SKM-1 (cell line): ENCODE data around the gene SEMA3D.

Experiments
- DNase-seq: peaks from one replicate; lab custom pipeline; 2025; ENCODE audit not compliant: unreplicated experiment; lab: John Stamatoyannopoulos, UW

Gene SEMA3D

DNA sequence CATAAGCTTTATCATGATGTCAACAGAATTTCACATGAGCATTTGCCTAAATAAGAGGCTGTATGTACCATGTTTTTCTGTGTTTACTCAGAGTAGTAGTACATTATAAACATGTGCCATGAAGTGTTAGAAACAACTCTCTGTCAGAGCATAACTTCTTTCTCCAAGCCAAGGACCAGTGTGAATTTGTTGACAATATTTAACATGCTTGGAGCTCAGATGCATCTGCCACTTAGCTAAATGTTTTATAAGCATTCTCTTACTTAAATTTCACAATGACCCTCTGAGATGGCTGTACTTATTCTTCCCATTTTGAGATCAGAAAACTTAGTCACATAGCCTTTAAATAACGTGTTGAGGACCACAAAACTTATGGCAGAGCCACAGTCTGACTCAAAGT, 105.0 kb downstream of the SEMA3D start:
- no peak for DNase-seq

DNA sequence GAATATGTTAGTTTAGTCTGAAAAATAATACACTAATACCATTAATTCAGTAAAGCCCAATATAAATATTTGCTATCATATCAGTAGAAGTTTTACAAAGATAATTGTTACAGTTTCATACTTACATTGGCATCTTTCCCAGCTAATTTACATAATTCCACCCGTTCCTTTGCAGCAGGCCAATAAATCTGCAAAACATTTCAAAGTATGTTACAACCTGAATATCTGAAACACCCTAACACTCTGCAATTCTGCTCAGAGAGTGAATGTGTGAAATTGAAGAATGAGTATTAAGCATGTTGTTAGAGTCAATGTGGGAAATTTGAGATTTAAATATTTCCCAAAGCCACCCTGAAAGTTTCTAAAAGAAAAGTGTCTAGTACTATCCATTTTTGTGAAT, 105.5 kb downstream of the SEMA3D start:
- no peak for DNase-seq

DNA sequence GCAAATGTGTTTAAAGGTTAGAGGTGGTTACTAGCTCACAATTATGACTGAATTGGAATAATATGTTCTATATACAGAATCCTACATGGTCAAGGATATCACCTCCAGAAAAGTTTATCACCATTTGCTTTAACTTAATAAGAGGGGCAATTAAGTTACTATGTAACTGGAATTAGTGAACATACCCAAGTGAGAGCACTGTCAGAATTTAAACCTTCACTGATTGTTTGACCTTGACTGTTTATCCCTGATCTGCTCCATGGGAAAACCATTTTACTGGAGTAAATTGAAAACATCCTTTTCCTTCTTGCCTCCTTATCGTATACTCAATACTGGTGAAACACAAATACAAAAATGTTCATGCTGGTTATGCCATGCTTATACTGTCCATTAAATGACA, 107.4 kb downstream of the SEMA3D start:
- DNase-seq, result no peak

DNA sequence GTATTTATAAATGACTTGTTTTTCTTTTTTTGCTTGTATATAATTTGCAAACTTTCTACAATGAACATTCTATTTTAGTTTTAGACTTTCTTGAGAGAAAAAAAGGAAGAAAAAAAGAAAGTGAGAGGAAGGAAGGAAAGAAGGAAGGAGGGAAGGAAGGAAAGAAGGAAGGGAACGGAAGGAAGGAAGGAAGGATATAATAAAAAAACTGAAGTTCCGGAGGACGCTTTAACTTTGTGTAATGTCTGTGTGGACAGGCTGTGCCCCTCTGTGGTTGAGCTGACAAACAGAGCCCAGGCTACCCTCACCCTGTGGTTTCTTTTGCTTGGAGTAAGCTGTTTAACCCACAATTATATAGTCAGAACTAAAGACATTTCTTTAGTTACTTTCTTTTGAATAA, 108.7 kb downstream of the SEMA3D start:
- DNase-seq, result no peak

DNA sequence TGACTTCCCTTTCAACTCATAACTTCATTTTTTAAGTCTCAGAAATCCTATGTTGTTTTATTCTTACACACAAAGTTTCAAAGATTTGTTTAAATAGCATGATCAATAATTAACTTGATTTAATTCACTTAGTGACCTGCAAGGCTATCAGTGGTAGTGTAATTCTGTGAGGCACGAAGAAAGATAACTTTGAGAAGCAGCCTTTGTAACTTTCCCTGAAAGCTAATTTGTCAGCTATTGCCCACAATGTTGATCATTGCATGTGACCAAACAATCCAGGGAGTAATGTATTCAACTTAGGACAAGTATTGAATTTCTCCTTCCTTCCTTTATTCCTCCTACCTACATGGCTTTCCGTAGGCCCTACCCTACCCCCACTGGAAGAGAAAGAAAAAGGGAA, 111.0 kb downstream of the SEMA3D start:
- DNase-seq, result no peak

DNA sequence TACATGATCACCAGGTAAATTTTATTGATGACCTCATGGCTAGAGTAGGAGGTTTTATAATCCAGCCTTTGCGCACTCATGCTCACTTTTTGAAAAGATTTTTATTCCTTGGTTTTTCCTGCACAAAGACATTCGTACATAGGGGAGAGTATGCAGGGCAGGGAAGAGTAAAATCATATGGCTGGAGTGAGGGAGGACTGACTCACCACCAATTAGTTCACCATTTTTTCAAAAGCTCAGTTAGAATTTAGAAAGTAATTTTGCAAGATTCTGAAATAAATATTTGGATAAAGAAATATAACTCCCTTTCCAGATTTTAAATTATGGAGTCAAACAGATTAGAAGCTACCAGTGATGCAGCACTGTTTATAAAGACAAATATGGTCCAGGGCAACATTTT, 111.9 kb downstream of the SEMA3D start:
- DNase-seq, result no peak

- DNase-seq, result no peak
These were observed 112.8 kb downstream of the SEMA3D start for GRCh38 chr7:85074016-85074415.

DNA sequence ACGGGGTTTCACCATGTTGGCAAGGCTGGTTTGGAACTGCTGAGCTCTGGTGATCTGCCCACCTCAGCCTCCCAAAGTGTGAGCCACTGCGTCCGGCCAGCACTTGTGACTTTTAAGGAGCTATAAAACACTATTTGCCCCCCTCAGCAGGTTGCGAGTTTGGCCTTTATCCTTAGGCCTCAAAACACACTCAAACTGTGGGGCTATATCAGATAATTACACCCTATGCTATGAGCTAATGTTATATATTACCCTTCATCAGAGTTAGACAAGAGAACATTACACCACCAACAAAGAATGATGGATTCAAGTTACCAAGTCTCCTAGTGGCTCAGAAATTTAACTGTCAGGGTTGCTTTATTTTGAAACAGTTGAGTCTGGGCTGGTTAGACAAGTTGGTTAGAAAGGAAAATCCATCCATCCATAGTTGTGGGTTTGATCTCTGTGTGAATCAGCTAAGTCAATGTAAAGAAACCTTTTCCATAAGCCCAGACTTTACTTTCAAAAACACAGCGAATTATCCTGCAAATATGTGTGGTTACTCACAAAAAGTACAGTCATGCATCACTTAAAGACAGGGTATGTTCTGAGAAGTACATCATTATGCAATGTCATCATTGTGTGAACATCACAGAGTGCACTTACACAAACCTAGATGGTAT, 115.8 kb downstream of the SEMA3D start:
- no peak for DNase-seq

GRCh38 chr7:85068799-85069198, 118.1 kb downstream of the SEMA3D start:
- DNase-seq, result no peak

DNA sequence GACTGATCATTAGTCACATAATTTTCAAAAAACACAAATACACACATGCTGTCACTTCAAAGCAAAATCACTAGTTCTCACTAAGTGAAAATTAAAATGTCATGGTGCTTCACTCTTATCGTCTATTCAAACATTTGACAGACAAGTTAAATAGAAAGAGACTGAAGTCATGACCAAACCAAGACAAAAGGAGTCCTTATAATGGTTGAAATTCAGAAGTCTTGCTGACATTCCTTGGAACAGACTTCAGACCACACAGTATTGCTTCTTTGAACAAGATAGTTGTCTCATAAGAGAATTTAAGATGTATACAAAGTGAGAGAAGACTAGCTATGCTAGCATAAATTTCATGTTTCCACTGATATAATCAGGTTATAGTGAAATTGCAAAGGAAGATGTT, 119.5 kb downstream of the SEMA3D start:
- no peak for DNase-seq

- DNase-seq, result no peak
These were observed 120.9 kb downstream of the SEMA3D start for GRCh38 chr7:85065888-85066485.

DNA sequence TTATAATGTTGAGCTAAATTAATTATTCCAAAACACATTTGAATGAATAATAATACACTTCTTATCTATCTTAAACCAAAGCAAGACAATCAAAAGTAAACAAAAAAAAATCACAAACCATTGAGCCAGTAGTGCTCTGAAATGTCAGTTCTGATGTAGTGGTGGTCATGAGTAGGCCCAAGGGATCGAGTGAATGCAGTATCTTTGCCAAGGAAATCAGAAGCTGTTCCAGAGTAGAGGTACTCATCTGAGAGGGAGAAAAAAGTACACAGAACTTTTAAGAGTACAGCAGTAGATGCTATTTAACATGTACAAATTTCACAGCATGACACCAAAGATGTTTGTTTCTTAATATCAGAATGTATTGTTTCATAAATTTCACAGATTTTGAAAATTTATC, 121.5 kb downstream of the SEMA3D start:
- DNase-seq, result no peak

DNA sequence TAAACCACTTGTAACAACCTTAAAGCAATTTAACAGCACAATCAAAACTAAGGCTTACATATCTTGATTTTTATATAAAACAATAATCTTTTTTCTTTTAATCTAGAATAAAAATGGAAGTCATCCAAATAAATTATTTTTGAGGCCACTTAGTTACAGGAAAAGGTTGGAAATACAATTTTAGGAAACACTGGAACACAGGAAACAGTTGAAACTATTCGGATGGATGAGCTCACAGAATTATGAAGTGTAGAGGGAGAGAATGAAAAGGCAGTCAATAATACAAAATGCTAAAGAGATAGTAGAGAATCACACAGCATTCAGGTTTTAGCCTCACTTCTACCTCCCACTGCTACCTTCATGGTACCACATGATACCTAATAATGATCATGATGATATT, 124.2 kb downstream of the SEMA3D start:
- DNase-seq, result no peak

DNA sequence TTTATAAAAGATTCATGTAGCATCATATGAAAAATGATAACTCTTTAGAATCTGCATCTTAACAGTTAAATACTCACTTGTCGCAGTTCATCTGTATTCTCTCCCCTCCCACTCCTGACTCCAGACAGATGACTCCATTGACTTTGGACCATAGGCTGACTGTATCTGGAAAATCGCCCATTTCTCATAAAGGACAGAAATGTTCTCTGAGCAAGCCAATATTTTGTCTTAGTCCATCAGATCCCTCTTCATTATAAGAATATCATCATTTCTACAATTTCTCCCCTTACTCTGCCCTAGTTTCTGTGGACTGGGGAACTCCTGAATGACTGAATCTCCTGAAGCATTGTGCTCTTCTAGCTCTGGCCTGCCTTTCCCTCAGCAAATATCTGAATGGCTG, 125.4 kb downstream of the SEMA3D start:
- no peak for DNase-seq

DNA sequence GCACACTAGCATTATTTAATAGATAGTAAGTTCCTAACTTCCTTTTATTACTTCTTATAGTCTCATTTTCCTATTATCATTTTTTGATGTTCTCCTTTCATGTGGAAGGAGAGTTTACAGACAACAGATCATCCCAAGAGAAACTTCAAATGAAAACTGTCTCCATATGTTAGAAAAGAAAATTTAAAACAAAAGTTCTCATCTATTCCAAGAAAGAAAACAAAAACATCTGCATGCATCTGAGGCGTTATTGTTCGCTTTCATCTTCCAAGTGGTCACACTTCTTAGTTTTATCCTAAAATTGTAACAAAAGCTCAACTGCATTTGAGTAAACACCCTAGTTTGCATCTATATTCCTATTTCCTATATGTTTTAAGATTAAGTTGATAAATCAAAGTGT, 126.2 kb downstream of the SEMA3D start:
- DNase-seq, result no peak

- no peak for DNase-seq
These were observed 130.9 kb downstream of the SEMA3D start for GRCh38 chr7:85055906-85056305.

DNA sequence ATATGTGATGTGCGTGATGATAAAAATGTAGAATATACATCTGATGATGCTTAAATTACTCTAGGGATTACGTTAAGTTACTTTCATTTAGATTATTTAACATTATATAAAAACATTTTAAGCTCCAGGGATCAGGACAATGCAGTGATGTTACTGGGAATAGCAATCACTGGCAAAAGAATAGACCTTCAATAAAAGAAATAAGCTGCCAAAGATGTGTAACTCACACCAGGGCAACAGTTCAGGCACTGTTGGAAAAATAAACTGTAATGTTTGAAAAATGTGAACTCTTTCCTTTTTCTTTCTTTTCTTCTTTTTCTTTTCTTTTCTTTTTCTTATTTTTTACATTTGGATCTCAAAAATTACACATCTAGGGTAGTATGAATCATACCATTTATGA, 131.7 kb downstream of the SEMA3D start:
- DNase-seq, result no peak

- no peak for DNase-seq
These were observed 132.6 kb downstream of the SEMA3D start for GRCh38 chr7:85054306-85054705.

GRCh38 chr7:85052894-85053293, 134.0 kb downstream of the SEMA3D start:
- DNase-seq, result no peak

DNA sequence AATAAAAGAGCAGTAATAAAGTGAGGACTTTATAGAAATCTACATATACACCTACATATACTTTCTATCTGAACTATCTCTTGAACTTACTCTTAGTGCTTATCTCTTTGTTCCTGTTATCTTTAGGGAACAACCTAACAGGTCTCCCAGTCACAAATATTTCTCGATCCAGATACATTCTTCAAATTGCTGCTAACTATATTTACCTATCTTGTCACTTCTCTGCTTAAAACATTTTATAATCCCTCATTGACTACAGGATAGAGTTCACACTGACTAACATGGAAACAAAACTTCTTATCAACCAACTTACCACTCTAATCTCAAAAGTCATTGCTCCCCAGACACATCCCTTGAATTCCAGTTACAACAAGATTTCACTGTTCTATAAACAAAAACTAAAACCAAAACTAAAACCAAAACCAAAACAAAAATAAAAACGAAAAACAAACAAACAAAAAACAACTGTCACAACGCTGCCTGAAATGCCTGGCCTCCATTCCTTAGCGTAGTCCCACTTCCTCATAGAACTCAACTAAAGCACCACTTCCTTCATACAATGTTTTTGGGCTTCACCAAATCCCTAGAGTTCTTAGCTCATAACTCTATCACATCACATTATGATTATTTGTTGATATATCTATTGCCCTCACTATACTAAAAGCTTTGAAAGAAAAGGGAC, 134.7 kb downstream of the SEMA3D start:
- DNase-seq, result no peak

- DNase-seq, result no peak
These were observed 140.3 kb downstream of the SEMA3D start for GRCh38 chr7:85046534-85046933.

DNA sequence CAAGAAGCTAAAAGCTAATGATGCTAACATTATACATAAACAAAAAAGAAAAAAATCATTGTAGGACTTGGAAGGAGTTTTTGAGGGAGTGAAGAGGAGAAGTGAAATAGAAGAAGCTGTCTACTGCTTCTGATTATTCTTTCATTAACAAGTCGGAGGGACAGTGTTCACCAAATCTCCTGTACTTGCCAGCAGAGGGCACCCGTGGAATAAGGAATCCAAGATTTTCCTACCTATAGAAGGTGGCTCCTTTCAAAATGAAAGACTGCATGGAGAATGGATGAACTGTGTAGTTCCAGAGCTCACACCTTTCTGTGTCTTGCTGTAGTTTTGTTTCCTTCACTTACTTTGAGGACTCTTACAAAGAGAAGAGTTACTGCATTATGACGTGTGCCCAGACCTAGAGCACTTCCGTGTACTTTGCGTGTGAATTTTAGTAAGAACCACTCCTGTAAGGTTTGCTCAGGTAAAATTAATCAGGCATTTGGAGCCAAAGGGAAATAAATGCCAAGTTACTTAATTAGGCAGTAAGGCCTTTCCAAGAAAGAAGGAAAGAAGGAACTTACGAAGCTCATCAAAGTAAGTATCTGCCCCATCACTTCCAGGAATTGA, 145.1 kb downstream of the SEMA3D start:
- DNase-seq, result peak; percentile 12
